ENCODE measurements around the gene R3HDM1.

GRCh38 chr2:135504811-135505210, 26.5 kb upstream of the R3HDM1 start:
- TF ChIP-seq, protein P1, sequence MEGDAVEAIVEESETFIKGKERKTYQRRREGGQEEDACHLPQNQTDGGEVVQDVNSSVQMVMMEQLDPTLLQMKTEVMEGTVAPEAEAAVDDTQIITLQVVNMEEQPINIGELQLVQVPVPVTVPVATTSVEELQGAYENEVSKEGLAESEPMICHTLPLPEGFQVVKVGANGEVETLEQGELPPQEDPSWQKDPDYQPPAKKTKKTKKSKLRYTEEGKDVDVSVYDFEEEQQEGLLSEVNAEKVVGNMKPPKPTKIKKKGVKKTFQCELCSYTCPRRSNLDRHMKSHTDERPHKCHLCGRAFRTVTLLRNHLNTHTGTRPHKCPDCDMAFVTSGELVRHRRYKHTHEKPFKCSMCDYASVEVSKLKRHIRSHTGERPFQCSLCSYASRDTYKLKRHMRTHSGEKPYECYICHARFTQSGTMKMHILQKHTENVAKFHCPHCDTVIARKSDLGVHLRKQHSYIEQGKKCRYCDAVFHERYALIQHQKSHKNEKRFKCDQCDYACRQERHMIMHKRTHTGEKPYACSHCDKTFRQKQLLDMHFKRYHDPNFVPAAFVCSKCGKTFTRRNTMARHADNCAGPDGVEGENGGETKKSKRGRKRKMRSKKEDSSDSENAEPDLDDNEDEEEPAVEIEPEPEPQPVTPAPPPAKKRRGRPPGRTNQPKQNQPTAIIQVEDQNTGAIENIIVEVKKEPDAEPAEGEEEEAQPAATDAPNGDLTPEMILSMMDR (IDR thresholded peaks at IDR 0.05): no peak
- no peak for TF ChIP-seq POLR2A (IDR thresholded peaks at IDR 0.05)
